ENCODE data around the gene MUC6.

The MUC6 gene

GRCh38 chr11:965206-965775 lies 71.2 kb downstream of the MUC6 start:
- no peak for DNase-seq (ENCODE audit: low read depth in 2 of 2)

DNA sequence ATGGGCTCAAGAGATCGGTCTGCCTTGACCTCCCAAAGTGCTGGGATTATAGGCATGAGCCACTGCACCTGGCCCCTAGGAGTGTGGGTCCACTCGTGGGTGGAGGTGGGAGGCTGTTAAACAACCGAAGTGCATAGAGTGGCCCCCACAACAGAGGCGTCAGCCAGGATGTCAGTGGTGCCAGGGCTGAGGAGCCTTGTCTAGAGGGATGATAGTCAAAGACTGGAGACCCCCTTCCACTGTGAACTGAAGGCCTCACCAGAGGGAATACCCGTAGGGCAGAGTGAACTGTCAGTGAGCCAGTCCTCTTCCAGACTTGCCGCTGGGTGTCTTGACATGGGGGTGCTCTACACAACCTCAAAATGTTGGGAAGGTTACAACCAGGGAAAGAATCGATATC lies 72.7 kb downstream of the MUC6 start:
- DNase-seq (ENCODE audit: low read depth in 2 of 2) = no peak
